ENCODE data around the gene BRI3BP.
A peak's percentile ranks its signal among the peaks of the same experiment; 100 is the strongest.
"Not testable (repeated sequence)": the region's sequence is repeated elsewhere in the genome, so short reads cannot be mapped to it uniquely, and the experiment has no call there.

The BRI3BP gene

DNA sequence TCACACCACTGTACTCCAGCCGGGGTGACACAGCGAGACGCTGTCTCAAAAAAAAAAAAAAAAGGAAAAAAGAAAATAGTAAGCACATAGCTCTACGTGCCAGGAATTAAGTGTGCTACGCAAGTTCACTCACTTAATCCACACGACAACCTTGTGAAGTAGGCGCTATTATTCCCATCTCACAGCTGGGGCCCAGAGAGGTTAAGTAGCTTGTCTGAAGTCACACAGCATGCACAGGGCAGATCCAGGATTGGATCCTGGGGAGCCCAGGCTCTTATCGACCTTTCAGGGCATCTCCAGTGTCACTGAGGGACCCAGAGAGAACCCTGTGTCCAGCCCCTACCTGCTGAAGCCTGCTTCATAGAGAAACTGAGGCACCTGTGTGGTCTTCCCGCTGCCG is 16.4 kb upstream of the BRI3BP start:
- TF ChIP-seq, protein P1, sequence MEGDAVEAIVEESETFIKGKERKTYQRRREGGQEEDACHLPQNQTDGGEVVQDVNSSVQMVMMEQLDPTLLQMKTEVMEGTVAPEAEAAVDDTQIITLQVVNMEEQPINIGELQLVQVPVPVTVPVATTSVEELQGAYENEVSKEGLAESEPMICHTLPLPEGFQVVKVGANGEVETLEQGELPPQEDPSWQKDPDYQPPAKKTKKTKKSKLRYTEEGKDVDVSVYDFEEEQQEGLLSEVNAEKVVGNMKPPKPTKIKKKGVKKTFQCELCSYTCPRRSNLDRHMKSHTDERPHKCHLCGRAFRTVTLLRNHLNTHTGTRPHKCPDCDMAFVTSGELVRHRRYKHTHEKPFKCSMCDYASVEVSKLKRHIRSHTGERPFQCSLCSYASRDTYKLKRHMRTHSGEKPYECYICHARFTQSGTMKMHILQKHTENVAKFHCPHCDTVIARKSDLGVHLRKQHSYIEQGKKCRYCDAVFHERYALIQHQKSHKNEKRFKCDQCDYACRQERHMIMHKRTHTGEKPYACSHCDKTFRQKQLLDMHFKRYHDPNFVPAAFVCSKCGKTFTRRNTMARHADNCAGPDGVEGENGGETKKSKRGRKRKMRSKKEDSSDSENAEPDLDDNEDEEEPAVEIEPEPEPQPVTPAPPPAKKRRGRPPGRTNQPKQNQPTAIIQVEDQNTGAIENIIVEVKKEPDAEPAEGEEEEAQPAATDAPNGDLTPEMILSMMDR (IDR thresholded peaks at IDR 0.05; ENCODE audit: low read depth, low read length), result no peak
- no peak for TF ChIP-seq POLR2A (IDR thresholded peaks at IDR 0.05; ENCODE audit: extremely low read depth, insufficient read length)
- TF ChIP-seq MAX (IDR thresholded peaks at IDR 0.05; ENCODE audit: low read depth, low read length), result no peak
- no peak for TF ChIP-seq MYC (IDR thresholded peaks at IDR 0.05; ENCODE audit: low read depth, low read length)

DNA sequence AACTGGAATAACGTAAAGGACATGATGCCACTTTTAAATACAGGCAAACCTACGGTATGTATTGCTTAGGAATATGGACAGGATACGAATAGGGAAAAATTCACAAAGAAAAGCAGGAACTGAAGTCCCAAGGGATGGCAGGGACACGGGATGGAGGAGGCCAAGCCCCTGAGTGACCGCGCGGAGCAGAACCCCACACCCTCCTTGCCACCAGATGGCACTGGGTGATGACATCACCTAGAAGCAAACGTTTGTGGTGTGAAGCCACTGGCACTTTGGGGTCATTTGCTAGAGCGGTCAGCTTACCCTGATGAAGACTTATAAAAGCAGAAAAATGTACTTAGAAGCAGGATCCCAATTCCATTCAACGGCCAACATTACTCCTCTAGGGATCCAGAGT is 13.9 kb upstream of the BRI3BP start:
- no peak for DNase-seq (ENCODE audit: low read depth)
- TF ChIP-seq MYC (IDR thresholded peaks at IDR 0.05; ENCODE audit: low read depth, low read length) (no peak), MAX (IDR thresholded peaks at IDR 0.05; ENCODE audit: low read depth, low read length) (no peak), POLR2A (IDR thresholded peaks at IDR 0.05; ENCODE audit: extremely low read depth, insufficient read length) (no peak)
- TF ChIP-seq, protein P1 (IDR thresholded peaks at IDR 0.05; ENCODE audit: low read depth, low read length), result no peak

More for the DNA sequence above, 16.4 kb upstream of the BRI3BP start:
- H3K4me3 ChIP-seq (ENCODE audit: low read depth, low read length), result no peak overlapping the region
- no peak for DNase-seq (ENCODE audit: low read depth)

DNA sequence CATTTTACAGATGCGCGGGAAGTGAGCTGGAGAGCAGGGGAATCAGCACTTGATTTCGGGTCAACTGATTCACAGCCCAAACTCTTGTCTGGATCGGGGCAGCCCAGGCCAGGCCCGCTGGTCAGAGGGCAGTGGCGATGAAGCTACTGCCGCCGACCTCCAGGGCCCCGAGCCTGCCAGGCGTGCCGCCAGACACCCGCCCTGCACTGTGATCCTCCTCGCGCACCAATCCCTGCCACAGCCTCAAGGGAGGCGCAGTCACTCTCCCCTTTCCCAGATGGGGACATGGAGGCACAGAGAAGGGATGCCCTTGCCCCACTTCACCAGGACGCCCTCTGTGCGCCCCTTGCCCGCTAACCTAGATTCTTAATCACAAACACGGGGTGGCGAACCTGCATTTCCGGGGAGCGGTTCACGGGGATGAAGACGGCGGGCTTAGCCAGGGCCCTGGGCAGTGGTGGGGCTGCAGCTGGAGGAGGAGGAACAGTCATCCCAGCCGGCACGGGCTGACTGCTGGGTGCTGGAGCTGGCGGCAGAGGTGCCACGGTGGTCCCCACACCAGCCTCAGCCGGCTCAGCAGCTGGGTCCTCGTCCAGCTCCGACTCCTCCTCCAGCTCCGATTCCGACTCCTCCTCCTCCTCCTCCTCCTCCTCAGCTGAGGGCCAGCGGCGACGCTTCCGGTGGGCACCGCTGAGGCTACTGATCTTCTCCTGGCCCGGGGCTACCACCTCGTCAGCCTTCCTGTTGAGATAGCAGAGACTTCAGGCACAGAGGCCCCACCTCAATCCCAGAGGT is 13.2 kb upstream of the BRI3BP start:
- H3K4me3 ChIP-seq (ENCODE audit: low read depth, low read length), result no peak overlapping the region
- TF ChIP-seq MAX (IDR thresholded peaks at IDR 0.05; ENCODE audit: low read depth, low read length), result no peak
- TF ChIP-seq POLR2A (IDR thresholded peaks at IDR 0.05; ENCODE audit: extremely low read depth, insufficient read length), result no peak
- no peak for TF ChIP-seq MYC (IDR thresholded peaks at IDR 0.05; ENCODE audit: low read depth, low read length)
- TF ChIP-seq, protein P1 (IDR thresholded peaks at IDR 0.05; ENCODE audit: low read depth, low read length), result no peak
- no peak for DNase-seq (ENCODE audit: low read depth)

More for the DNA sequence above, 13.9 kb upstream of the BRI3BP start:
- no peak overlapping the region for H3K4me3 ChIP-seq (ENCODE audit: low read depth, low read length)

DNA sequence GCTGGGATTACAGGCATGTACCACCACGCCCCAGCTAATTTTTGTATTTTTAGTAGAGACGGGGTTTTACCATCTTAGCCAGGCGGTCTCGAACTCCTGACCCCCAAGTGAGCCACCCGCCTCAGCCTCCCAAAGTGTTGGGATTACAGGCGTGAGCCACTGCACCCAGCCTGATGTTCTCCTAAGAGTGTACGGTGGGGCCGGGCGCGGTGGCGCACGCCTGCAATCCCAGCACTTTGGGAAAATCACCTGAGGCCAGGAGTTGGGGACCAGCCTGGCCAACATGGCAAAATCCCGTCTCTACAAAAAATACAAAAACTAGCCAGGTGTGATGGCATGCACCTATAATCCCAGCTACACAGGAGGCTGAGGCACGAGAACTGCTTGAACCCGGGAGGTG is 6.6 kb upstream of the BRI3BP start:
- DNase-seq (ENCODE audit: low read depth); H3K4me3 ChIP-seq (ENCODE audit: low read depth, low read length): not testable (repeated sequence)

DNA sequence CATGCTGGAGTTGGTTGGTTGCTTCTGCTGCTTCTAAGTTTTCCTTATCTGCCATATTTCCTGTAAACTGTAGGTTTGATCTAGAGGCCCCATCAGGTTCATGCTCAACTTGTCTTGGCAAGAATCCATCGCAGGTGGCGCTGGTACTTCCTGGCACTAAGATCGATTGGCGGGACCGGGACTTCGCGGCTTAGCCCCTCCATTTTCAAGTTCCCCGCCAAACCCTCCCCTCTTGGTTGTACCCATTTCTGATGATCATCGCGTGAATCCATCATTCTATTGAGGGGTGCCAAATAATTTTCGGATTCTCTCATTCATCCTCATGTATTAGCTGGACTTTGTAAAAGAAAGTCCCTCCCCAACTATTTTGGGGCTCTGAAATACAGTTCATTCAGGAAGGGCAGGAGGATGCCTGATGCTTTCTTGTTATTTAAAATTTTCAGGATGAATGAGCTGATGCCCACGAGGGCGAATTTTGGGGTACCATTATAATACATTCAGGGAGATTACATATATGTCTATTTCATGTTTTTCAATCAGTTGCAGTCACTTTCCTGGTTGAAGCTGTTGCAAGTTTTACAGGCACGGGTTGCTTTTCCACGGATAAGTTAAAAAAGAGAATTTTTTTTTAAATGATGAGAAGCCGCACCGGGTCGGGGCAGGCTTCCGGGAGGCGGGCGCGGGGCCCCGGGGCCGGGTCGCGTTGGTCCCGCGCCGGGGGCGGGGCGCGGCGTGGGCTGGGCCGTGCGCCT is 395 bp upstream of the BRI3BP start:
- no peak for TF ChIP-seq POLR2A (IDR thresholded peaks at IDR 0.05; ENCODE audit: extremely low read depth, insufficient read length)
- TF ChIP-seq, protein P1 (IDR thresholded peaks at IDR 0.05; ENCODE audit: low read depth, low read length), result peak; percentile 73
- TF ChIP-seq MYC (IDR thresholded peaks at IDR 0.05; ENCODE audit: low read depth, low read length), result peak; percentile 51; the same call in 1 of the 2 replicates
- TF ChIP-seq MAX (IDR thresholded peaks at IDR 0.05; ENCODE audit: low read depth, low read length), result peak; percentile 48; the same call in 1 of the 2 replicates
- peak overlapping the region; percentile 51 for H3K4me3 ChIP-seq (ENCODE audit: low read depth, low read length)
- peak; percentile 98 for DNase-seq (ENCODE audit: low read depth)

DNA sequence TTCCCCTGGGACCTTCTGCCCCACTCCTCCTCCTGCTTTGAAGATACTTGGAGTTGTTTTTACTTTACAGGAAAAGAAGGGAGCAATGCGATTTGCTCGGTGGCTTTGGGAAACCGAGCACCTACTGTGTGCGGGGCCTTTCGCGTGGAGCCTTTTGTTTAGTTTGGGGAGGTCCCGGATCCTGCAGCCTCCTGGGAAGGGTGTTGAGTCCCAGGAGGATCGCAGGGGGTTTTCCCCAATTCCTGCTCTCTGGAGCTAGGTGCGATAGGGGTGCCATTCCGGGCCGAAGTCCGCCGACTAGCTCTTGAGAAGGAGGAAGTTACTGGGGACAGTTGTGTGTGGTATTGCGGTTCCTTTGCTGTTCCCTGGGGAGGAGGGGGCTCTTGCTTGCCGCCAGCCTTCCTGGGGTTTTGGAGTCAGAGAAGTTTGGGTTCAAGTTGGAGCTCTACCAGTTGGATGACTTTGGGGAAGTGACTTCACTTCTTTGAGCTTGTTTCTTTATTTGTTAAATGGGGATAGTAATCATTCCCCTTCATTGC is 1.1 kb downstream of the BRI3BP start:
- TF ChIP-seq MYC (IDR thresholded peaks at IDR 0.05; ENCODE audit: low read depth, low read length) (peak; percentile 78), POLR2A (IDR thresholded peaks at IDR 0.05; ENCODE audit: extremely low read depth, insufficient read length) (peak; percentile 81), MAX (IDR thresholded peaks at IDR 0.05; ENCODE audit: low read depth, low read length) (peak; percentile 73)
- TF ChIP-seq, protein P1 (IDR thresholded peaks at IDR 0.05; ENCODE audit: low read depth, low read length), result no peak
- peak overlapping the region; percentile 82 for H3K4me3 ChIP-seq (ENCODE audit: low read depth, low read length)
- DNase-seq (ENCODE audit: low read depth), result peak; percentile 100

All from NB4 (cell line).